Kidney epithelial cell (primary cell): ENCODE results near the gene DPF3. TPM values are rescaled to one million over a fixed set of nuclear protein-coding genes. Genes with fewer than 3 reads are reported as not detected.

Source experiments
- DNase-seq: peaks from one replicate; pipeline ENCODE4 v3.0.0-alpha.2; 2010; ENCODE audit warnings: low read depth
- H3K27me3 ChIP-seq: 2 replicates; pipeline ENCODE4 v1.6.0; 2011; ENCODE audit warnings: low read length; ENCODE audit not compliant: control insufficient read depth, insufficient read depth
- H3K36me3 ChIP-seq: 2 replicates; pipeline ENCODE4 v1.5.1; 2011; ENCODE audit warnings: low read length; ENCODE audit not compliant: control insufficient read depth, insufficient read depth
- H3K4me3 ChIP-seq: 2 replicates; pipeline ENCODE4 v1.5.1; 2011; ENCODE audit warnings: low read depth, mild to moderate bottlenecking, control low read depth, low read length
- total RNA-seq: library from RNA; depleted of rRNA; stranded (reverse); fragments of >200 nt; gene quantifications from 2 replicates; pipeline ENCODE4 v1.2.3, GENCODE V29; 2015
- TF ChIP-seq, protein P1 (sequence below): IDR thresholded peaks from 2 replicates; pipeline ENCODE4 v1.5.1; 2011; ENCODE audit warnings: mild to moderate bottlenecking, moderate library complexity, low read length, control low read depth, inconsistent platforms; ENCODE audit not compliant: insufficient read depth, poor library complexity, severe bottlenecking

The DPF3 gene
- total RNA-seq, 1 donor from 2014 or later = 0.79 TPM

DNA sequence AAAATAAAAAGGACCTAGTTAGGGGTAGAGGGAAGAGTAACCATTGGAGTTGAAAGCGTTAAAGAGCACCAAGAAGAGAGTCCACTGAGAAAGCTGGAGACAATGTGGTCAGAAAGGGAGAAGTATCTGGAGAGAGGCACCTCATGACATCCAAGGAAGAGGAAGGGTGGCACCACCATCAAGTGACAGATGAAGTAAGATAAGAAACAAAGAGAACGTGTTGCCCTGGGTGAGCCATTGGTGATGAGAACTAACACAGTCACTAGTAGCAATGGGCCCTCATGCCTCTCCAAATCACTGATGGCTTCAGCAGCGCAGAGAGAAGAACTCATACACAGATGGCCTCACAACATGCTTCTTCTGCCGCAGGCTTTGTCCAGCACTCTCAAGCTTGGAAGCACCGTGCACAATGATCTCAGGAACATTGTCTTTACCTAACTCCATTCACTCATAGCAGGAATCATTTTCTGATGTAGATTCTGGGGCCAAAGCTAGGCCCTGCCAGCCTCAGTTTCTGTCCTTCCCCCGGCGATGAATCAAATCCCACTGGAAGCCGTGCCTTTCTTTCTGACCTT, 252.9 kb downstream of the DPF3 start:
- H3K4me3 ChIP-seq = no peak overlapping the region
- H3K36me3 ChIP-seq = no peaks in the 10 kb centered on the region
- TF ChIP-seq, protein P1, sequence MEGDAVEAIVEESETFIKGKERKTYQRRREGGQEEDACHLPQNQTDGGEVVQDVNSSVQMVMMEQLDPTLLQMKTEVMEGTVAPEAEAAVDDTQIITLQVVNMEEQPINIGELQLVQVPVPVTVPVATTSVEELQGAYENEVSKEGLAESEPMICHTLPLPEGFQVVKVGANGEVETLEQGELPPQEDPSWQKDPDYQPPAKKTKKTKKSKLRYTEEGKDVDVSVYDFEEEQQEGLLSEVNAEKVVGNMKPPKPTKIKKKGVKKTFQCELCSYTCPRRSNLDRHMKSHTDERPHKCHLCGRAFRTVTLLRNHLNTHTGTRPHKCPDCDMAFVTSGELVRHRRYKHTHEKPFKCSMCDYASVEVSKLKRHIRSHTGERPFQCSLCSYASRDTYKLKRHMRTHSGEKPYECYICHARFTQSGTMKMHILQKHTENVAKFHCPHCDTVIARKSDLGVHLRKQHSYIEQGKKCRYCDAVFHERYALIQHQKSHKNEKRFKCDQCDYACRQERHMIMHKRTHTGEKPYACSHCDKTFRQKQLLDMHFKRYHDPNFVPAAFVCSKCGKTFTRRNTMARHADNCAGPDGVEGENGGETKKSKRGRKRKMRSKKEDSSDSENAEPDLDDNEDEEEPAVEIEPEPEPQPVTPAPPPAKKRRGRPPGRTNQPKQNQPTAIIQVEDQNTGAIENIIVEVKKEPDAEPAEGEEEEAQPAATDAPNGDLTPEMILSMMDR = no peak
- H3K27me3 ChIP-seq = no peaks in the 10 kb centered on the region
- no peak for DNase-seq

DNA sequence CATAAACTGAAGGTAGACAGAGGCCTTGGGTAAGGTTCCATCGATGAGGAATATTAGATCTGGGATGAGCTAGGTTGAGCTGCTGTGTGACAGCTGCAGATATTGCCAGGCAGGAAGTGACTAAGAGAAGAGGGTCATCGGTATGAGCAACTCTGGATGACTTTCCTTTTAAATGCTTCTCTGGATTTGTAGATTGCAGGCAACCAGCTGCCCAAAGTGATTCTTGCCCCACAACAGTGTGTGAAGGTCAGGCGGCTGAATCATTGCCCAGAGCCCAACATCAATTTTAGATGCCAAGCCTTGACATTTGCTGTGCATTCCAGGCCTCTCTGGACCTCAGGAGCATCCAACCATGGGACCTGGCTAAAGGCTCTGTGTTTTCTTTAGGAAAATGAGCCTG, 255.9 kb downstream of the DPF3 start:
- Histone ChIP-seq H3K4me3 (no peak overlapping the region), H3K36me3 (no peaks in the 10 kb centered on the region), H3K27me3 (no peaks in the 10 kb centered on the region)
- peak; percentile 42 for DNase-seq
- TF ChIP-seq, protein P1 = no peak

DNA sequence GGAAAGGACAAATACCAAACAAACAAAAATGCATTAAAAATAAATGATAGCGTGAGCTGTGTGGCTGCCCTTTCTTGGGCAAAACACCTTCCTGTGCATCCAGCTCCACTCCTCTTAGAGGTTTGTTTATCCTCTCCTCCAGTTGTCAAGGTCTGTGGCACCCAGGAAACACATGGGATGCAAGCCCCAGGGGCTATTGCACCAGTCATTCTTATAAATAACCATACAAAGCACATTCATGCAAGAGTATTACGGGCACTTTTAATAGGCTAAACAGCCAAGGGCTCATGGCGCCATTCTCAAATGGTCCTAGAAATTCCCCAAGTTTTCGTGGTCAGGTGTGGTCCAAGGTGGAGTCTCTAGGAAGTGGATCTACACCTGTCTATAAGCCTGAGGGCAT, 257.0 kb downstream of the DPF3 start:
- Histone ChIP-seq H3K27me3 (no peaks in the 10 kb centered on the region), H3K4me3 (no peak overlapping the region), H3K36me3 (no peaks in the 10 kb centered on the region)
- TF ChIP-seq, protein P1 = no peak
- DNase-seq = no peak

DNA sequence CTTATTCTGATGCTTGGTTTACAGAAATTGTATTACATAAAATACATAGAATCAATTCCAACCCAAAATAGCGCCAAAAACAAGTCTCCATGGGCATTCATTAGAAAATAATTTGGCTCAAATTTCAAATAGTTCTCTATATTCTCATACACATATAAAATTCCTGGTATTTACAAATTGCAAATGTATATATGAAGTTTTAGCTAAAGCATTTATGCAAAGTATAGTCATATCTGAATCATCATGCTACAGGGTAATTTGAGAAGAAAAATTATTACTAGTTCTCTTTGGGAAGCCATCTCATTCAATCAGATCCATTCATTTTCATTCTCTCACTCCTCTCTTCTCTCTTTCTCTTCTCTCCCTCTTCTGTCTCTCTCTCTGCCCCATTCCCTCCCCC, 257.8 kb downstream of the DPF3 start:
- TF ChIP-seq, protein P1 = no peak
- Histone ChIP-seq H3K36me3 (no peaks in the 10 kb centered on the region), H3K4me3 (no peak overlapping the region), H3K27me3 (no peaks in the 10 kb centered on the region)
- DNase-seq = no peak

DNA sequence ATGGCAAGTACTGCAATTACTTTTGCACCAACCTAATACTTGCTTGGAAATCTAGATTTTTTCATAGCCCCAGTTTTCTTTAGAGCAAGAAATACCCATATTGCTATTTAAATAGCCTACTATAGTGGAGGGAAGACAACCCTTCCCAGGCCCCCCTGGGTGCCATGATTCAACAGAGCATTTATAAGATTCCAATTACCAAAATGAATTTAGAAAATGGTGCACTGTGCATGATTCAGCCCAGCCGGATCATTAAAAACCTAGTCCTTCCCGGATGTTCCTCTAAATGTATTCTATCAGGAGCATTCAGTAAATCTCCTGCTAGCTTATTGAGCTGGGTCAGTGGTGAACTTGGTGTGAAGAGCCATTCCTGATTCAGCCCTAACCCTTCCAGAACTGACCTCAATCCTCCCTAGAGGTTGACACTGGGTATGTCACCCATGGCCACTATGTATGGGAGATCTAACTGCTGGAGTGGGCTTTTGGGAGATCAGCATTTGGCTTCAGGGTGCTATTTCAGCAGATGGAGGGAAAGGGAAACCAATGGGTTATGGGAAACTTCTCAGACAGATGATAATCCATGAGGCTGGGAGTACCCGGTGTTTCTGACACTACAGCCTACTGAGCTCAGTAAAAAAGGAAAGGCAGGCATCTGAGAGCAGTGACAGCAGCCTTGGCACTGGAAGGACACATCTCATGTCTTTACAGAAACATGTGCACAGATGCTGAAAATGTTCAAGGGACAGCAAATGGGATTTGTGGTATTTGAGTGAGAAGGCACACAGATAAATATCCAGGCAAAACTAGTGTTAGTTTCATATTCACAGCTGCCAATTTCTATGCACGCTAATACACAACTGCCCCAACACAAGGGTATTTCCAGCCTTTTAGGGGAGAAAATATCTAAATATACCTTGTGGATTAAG, 258.9 kb downstream of the DPF3 start:
- H3K36me3 ChIP-seq = no peaks in the 10 kb centered on the region
- DNase-seq = no peak
- H3K4me3 ChIP-seq = no peak overlapping the region
- H3K27me3 ChIP-seq = no peaks in the 10 kb centered on the region
- TF ChIP-seq, protein P1 = no peak

DNA sequence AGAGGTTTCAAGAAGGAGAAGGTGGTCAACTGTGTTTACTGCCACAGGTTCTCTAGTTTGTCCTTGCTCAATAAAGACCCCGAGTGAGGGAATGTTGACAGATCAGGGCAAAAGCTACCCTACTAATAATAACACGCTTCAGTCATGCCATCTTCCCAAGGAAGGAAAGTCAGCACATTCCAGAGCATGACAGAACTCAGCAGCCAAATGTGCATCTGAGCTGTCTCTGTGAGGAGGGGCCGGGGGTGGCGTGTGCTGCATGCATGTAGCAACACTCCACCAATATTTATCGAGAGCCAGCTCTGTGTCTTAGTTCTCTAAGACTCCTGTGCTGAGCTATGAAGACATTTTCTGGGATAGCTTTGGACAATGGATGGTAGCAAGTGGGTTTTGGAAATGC, 260.4 kb downstream of the DPF3 start:
- DNase-seq = no peak
- Histone ChIP-seq H3K4me3 (no peak overlapping the region), H3K36me3 (no peaks in the 10 kb centered on the region), H3K27me3 (no peaks in the 10 kb centered on the region)
- TF ChIP-seq, protein P1 = no peak
